Fibroblast of skin of left quadriceps (primary cell): Measurements from ENCODE around the gene OLFML2A.

ENCODE experiments used
- DNase-seq, 2 experiments: peaks; one replicate each; pipeline ENCODE4 v3.0.0-alpha.2; 2013; ENCODE audit warnings: low read depth in 2 of 2

The OLFML2A gene

GRCh38 chr9:124797343-124798103 lies 20.6 kb downstream of the OLFML2A start:
- DNase-seq, result no peak

- no peak for DNase-seq
Measured at GRCh38 chr9:124799274-124800006, 22.5 kb downstream of the OLFML2A start.

GRCh38 chr9:124800306-124801259 lies 23.6 kb downstream of the OLFML2A start:
- DNase-seq, result no peak

GRCh38 chr9:124801356-124801755 lies 24.4 kb downstream of the OLFML2A start:
- no peak for DNase-seq

- no peak for DNase-seq
Measured at GRCh38 chr9:124802426-124802825, 25.5 kb downstream of the OLFML2A start.

GRCh38 chr9:124803911-124804310 lies 27.0 kb downstream of the OLFML2A start:
- no peak for DNase-seq

- no peak for DNase-seq
Measured at GRCh38 chr9:124805186-124805585, 28.3 kb downstream of the OLFML2A start.

- DNase-seq, result no peak
Measured at GRCh38 chr9:124808246-124808956, 31.5 kb downstream of the OLFML2A start.

- DNase-seq, result no peak
Measured at GRCh38 chr9:124809211-124809610, 32.3 kb downstream of the OLFML2A start.

GRCh38 chr9:124809741-124810500 lies 33.0 kb downstream of the OLFML2A start:
- no peak for DNase-seq

- peak; percentile 58 to 61 for DNase-seq
Measured at GRCh38 chr9:124810663-124811355, 33.9 kb downstream of the OLFML2A start.

GRCh38 chr9:124812441-124812876 lies 35.5 kb downstream of the OLFML2A start:
- peak; percentile 96 for DNase-seq

GRCh38 chr9:124813041-124813440 lies 36.1 kb downstream of the OLFML2A start:
- DNase-seq, result no peak

GRCh38 chr9:124813501-124814163 lies 36.7 kb downstream of the OLFML2A start:
- DNase-seq, result no peak

GRCh38 chr9:124814164-124814535 lies 37.2 kb downstream of the OLFML2A start:
- DNase-seq, result no peak

- no peak for DNase-seq
Measured at GRCh38 chr9:124815601-124816000, 38.7 kb downstream of the OLFML2A start.

GRCh38 chr9:124818431-124819281 lies 41.7 kb downstream of the OLFML2A start:
- DNase-seq, result no peak
